Stimulated activated CD4-positive, alpha-beta T cell treated with anti-CD3 and anti-CD28 coated beads, Interleukin-12 subunit alpha, Interleukin-12 subunit beta, amount 100 ng/mL, for 24 hours (primary cell): ENCODE measurements around the gene SRF.
A peak's percentile ranks its signal among the peaks of the same experiment; 100 is the strongest.

Experiments used
- DNase-seq, 2 experiments: peaks; one replicate each; pipeline ENCODE4 v3.0.0-alpha.2; 2020; ENCODE audit warnings: low read depth in 2 of 2

SRF gene

DNA sequence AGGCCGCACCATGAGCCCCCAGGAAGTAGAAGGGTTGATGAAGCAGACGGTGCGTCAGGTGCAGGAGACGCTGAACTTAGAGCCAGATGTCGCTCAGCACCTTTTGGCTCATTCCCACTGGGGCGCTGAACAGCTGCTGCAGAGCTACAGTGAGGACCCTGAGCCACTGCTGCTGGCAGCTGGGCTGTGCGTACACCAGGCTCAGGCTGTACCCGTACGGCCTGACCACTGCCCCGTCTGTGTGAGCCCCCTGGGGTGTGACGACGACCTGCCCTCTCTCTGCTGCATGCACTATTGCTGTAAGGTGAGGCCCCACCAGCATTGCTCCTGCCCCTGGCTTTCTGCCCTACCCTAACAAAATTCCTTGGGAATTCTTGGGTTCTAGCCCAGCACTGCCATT is 45.1 kb downstream of the SRF start:
- no peak for DNase-seq

DNA sequence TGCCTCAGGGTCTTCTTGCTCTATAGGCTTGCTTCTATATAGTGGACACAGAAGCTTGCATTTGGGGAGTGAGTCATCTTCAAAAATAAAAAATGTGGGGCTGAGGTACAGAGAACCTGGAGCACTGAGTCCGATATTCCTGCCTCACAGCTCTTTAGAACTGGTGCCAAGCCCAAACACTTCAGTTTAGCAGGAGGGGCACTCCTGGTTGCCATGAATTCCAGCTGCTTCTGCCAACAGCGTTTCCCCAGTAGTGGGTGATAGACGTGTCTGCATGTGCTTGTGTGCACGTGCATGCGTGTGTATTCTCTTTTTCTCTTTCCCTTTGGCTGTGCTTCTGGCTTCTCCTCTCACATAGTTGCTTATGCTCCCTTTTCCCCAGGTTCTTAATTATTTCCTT is 46.3 kb downstream of the SRF start:
- DNase-seq = no peak

DNA sequence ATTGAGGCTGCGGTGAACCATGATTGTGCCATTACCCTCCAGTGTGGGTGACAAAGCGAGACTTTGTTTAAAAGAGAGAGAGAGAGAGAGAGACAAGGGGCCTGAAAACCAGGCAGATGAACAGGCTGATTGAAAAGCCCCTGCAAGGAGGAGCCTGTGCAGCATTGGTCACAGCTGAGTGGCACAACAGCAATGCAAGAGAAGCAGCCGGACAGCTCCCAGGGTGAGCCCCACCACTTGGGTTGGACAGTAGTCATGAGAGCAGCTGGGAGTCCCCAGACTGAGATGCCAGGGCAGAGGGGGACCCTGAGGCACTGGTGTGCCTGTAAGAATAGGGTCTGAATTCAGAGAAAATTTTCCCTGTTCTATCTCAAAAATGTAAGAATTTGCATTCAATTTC is 48.0 kb downstream of the SRF start:
- no peak for DNase-seq

DNA sequence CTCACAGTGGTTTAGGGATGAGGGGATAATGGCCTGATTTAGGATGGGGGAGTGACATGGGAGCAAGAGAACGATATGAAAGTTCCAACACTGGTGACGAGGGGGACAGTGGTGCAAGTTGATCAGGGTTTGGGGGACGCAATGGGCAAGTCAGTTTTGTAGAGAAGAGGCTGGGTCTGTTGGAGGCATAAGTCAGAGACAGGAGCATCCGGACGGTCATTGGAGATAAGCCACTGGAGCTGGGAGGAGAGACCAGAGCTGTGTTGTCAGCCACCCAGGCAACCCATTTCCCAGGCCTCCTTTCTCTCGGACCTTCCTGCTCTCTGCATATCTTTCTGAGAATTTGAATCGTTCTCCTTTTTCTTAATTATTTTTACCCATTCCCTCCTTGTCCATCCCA is 48.7 kb downstream of the SRF start:
- DNase-seq = no peak

DNA sequence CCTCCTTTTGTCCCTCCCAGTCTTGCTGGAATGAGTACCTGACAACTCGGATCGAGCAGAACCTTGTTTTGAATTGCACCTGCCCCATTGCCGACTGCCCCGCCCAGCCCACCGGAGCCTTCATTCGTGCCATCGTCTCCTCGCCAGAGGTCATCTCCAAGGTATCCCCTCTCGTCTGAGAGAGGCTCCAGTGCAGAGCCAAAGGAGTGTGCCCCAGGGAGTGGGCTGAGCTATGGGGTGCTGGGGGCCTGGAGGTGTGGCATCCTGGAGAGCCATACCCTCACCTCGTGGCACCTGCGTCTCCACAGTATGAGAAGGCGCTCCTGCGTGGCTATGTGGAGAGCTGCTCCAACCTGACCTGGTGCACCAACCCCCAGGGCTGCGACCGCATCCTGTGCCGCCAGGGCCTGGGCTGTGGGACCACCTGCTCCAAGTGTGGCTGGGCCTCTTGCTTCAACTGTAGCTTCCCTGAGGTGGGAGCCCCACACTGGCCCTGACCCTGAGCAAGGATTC is 49.4 kb downstream of the SRF start:
- DNase-seq = no peak

DNA sequence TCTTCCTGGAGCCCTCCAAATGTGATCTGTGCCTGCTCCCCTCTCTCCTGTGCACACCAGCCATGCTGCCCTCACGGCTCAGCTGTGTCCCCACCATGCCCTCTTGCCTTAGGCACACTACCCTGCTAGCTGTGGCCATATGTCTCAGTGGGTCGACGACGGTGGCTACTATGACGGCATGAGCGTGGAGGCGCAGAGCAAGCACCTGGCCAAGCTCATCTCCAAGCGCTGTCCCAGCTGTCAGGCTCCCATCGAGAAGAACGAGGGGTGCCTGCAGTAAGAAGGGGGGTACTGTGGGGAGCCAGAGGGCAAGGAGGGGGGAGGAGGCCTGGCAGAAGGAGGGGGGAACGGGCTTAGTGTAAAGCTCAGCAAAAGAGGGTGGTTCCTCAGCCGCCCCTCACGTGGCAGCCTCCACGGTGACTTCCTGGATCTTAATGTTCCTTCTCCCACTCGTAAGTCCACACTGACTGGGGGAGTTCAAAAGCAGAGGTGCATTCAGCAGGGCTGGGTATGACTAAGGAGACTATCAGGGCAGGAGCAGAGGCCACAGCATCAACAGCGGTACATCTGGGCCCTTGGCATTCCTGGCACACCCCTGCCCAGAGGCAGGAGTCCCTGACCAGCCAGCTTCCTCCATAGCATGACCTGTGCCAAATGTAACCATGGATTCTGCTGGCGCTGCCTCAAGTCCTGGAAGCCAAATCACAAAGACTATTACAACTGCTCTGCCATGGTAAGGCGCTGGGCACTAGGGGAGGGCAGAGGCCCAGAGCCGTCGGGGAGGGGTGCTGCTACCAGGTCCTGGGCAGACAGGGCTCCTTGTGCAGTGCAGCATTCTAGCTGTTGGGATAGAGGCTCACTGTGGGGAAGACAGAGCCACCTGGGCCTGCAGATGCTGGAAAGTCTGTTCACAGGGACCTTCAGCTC is 50.2 kb downstream of the SRF start:
- no peak for DNase-seq

DNA sequence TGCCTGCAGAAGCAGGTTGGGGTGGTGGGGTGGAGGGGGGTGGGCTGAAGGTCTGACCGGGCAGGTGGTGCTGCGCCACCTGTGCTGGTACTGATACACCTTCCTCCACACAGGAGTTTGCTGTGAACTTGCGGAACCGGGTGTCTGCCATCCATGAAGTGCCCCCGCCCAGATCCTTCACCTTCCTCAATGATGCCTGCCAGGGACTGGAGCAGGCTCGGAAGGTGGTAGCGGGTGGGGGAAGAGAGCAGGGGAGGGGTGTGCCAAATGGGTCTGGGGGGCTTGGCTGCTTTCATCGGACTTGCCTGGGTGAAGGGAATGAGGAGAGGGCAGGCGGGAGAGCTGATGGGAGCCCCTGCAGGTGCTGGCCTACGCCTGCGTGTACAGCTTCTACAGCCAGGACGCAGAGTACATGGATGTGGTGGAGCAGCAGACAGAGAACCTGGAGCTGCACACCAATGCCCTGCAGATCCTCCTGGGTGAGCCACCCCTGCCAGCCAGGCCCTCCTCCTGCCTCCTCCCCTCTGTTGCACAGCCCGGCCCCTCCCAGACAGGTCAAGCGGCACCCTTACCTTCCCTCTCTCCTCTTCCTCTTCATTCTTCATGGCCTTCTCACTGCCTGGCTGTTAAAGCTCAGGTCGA is 51.5 kb downstream of the SRF start:
- no peak for DNase-seq

DNA sequence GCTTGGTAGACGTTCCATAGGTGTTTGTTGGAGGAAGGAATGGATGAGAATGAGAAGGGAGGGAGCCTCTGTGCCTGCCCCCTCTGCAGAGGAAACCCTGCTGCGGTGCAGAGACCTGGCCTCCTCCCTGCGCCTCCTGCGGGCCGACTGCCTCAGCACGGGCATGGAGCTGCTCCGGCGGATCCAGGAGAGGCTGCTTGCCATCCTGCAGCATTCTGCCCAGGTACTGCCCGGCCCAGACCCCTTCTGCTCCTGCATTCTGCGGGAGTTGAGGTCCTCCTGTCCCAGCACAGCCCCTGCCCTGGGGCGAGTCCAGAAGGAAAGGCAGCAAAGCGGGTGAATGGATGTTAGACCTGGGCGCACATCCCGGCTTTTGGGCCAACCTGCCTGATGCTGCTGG is 52.1 kb downstream of the SRF start:
- no peak for DNase-seq

DNA sequence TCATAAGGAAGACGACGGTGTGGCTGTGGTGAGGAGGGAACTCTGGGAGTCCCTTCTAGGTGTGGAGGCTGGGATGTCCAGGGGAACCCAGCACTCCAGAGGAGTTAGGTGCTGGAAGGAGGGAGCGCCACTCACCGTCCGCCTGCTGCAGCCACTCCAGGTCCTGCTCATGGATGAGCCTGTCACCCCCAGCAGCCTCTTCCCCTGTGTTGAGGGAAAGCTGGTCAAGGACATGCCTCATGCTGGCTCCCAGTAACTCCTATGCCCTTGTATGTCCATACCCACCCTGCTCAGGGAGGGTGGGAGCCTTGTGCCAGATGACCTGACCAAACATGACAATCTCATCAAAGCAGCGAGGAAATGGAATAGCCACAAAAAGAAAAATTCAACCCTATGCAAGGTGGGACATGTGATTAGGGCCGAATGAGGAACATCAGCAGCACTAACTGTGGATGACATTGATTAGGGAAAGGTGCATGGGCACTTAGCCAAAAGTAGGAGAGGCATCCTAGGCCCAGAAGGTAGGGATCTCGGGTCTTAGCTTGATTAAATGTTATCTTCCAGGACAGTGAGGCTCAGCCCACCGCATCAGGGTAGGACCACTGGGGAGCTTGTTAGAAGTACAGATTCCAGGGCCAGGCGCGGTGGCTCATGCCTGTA is 55.3 kb downstream of the SRF start:
- no peak for DNase-seq

DNA sequence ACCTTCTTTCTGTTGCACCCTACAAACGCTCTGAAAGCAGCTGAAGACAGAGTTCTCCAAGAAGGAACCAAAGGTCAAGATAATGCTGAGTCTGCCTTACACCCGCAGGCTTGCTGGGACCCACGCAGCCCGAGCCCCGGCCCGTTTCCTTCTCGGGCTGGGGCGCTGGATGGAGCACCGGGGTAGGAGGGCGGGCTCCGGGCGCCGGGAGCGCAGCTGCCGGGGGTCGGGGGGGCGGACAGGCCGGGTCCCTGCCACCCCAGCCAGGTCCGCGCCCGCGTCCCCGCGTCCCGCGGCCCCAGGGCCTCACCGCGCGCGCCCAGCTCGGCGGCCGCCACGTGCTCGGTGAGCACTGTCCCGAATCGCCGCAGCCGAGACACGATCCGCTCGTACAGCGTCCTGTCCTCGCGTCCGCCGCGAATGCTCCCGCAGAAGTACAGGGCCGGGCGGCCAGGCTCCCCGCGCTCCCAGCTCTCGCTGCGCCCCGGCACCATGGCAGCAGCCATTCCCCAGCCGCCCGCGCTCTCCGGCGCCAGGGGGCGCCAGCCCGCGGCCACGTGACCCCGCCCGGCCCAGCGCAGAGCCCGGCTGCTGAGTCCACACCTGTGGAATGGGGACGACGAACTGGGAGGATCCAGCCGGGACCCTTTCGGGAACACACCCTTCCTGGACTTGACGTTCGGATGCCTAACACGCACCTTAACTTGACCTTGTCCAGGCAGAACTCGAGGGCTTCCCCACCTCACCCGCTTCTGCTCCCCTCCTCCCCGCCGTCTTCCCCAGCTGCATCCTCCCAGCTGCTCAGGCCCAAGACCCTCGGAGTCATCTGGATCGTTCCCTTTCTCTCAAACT is 58.1 kb downstream of the SRF start, which contains the start of gene DNPH1:
Gene DNPH1, minus strand, starts transcription at position 531 of the 852 bp plus-strand sequence. Its CDS starts 25 bp downstream, at position 506.
- peak; percentile 71 to 72 for DNase-seq

DNA sequence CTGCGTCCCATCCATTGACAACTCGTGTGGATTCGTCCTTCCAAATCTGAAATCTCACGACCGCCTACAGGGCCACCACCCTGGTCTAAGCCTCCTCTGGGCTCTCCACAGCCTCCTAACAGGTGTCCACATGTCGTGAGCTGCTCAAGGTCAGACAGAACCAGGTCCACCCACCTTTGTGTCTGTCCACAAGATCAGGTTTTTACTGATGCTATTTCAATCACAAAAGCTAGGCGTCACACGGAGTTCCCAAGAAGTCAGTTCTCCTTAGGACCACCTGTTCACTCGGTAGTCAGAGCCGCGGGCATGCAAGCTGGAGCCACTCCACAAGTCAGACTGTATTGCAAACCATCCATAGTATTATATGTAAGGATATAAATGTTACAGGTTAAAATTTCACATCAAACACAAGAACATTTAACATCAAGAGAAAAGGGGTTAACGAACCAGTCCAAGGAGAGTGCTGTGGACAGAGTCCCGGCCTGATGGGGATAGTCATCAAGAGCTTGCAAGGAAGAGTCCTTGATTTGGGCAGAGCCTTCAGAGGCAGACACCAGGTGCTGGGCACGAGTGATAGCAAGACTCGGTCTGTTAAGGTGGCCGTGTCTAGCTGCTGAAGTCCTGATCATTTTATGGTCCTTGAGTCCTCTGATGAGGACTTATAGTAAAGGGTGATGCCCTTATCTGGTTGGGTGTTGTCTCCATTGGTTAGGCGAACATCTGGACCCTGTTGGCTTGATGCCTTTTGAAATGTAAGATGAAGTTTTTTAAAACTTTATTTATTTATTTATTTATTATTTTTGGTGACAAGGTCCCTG is 58.9 kb downstream of the SRF start:
- DNase-seq = no peak

DNA sequence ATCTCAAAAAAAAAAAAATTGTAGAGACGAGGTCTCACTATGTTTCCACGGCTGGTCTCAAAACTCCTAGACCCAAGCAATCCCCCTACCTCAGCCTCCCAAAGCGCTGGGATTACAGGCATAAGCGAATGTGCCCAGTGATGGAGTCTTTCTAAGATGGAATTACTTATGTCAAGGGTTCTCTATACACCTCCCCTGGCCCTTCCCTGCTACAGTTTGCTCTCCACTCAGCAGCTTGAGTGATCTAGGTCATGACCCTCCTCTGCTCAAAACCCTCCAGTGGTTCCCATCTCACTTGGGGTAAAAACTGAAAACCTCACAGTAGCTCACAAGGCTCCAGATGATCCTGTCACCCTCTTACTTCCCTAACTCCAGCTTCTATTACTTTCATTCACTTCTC is 60.0 kb downstream of the SRF start:
- DNase-seq = no peak
